Activated naive CD4-positive, alpha-beta T cell (primary cell): ENCODE results near the gene PTPRE.

ENCODE experiments used
- DNase-seq, 4 experiments: peaks; one replicate each; lab custom pipeline; 2025; lab: John Stamatoyannopoulos, UW

Gene PTPRE

GRCh38 chr10:127926455-127926854 is 19.6 kb downstream of the PTPRE start:
- DNase-seq = no peak

- DNase-seq = no peak
Observed at GRCh38 chr10:127928021-127928806, 21.3 kb downstream of the PTPRE start.

DNA sequence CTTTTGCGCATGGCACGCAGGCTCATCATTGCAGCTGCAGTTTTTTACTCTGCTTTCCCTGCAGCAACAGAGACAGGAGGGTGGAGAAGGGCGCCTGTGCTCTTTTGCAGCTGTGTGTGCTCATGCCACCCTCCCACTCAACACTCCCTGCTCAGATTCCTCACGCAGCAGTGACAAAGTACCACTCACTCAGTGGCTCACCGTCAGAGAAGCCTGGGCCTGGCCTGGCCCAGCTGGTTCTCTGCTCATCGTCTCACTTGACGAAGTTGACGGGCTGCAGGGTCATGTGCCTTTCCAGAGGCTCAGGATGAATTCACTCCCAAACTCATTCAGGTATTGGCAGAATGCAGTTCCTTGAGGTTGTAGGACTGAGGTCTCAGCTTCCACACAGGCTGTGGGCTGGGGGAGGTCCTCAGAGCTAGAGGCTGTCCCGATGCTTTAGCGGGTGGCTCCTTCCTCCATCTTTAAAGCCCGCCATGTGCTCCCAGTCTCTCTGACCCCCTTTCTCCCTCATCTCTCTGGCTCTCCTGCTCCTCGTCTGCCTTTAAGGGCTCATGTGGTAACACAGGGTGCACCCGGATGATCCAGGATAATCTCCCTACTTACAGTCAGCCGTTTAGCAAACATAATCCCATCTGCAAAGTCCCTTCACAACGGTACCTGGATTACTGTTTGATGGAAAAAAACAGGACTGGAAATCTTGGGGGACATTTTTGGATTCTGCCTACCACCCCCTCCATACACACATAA is 25.8 kb downstream of the PTPRE start:
- DNase-seq = no peak

GRCh38 chr10:127933271-127933670 is 26.4 kb downstream of the PTPRE start:
- DNase-seq = no peak

DNA sequence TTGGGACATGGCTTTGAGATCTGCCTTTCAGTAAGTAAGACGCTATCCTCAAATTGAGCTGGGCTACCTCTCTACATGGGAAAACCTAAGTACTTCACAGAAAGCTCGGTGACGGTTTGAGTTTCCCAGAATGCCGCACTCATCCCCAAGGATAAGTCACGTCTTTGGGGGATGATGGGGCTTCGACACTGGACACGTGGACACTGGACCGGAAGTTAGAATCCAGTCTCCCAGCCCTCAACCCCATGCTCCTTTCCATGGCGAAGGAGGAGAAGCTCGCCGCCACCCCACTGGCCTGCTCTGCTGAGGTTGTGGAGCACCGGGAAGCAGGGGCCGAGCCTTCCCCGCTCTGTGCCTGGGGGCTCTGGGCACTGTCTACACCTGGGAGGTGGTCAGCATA is 27.5 kb downstream of the PTPRE start:
- no peak for DNase-seq

DNA sequence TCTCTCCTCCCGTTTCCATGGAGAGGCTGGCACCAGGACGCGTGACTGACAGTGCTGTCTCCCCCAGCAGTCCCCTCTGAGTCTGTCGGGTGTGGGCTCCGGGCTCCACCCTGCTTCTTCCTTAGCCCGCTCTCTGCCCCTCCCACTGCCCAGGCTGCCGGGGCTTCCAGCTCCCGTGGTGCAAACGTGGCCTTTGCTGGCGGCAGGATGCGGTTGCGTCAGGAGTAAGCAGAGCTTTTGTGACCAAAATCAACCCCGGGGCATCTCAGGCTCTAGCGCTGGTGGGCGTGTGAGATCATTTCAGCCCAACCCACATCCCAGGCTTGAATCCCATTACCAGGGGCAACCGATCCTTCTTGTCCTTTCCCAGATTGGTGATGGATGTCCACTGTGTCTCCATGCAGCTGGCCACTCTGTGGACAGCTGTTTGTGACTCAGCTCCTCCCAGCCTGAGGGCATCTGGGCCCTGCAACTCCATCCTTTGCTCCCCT is 28.2 kb downstream of the PTPRE start:
- no peak for DNase-seq

DNA sequence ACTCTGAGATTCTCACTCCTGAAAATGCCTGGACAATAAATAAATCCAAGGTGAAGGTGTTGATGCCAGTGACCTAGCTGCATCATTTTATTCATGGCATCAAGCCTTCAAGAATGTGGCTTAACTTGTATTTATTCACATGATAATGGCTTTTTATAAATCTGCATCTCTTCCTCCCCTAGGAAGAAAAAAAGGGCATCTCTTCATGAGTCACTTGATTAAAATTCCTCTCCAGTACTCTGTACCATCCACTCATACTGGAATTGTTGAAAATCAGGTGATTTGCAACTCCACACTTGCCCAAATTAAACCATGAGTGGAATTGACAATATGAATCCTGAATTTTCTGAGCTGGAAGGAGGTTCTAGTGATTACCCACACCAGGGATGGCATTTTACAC is 30.2 kb downstream of the PTPRE start:
- no peak for DNase-seq

DNA sequence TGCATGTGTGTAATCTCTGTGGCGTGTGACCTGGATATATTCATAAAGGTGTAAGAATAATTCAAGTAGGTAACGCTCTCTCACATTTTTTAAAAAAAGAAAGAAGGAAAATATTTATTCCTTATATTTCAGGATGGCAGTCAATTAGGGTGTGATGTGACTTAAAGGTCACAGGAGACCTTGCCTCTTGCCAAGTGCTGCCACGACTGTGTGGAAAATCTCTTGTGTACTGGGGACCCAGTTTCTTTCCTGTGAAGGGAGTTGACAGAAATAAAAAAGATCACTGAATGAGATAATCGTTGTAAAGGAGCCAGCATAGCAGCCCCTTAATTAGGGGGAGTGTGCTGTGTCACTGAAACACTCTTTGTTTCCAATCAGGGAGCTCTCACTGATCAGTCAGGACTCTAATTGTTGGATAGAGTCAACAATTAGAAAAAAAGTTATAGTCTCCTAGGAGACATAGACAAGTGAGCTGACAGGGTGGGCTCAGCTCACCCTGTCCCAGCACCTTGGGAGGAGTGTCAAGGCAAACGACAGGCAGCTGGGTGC is 31.1 kb downstream of the PTPRE start:
- DNase-seq = no peak

GRCh38 chr10:127939786-127940330 is 33.0 kb downstream of the PTPRE start:
- DNase-seq = no peak

DNA sequence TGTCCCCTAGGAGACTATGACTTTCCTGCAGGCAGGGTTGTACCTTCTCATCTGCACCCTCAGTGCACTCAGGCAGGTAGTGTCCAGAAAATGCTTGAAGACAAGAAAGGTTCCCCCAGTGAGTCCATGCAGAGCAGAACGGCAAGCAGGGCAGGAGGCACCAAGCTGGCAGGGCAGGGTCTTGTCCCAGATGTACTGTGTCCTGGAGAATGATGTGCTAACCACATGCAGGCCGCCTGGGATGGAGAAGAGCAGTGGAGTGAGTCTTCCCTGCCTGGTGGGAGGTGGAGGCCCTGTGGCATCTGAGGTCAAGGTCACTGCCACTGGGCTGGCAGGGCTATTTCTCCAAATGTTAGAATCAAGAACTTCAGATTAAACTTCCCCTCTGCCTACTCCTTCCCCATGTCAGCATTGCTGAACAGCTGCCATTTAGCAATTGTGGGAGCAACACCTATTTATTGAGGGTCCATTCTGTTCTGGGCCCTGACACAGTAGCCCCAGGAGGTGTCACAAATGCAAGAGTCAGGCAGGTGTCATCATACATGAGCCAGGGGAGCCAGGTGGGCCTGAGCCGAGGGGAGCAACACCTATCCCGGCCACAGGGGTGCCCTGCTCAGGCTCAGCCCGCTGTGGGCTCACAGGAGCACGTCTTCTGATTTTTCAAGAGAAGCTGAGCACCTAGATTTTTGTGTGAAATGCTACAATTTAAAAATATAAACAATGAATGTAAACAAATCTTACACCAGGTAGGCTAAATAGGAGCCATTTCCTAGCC is 34.1 kb downstream of the PTPRE start:
- DNase-seq = no peak

DNA sequence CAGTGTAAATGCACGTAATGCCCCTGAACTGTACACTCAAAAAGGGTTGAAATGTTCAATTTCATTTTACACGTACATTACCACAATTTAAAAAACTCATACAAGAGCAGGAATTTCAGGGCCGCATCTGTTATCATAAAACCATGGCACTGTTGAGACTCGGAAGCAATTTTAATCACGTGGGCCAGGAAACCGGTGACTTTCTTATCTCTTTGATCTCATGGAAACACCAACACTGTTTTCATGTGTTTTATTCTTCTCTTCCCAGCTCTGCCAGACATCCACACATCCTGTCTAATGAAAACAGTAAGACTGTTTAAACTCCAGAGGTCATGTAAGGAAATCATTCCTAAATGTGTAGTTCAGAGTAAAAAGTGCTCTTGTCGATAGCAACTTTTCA is 35.9 kb downstream of the PTPRE start:
- DNase-seq = no peak

DNA sequence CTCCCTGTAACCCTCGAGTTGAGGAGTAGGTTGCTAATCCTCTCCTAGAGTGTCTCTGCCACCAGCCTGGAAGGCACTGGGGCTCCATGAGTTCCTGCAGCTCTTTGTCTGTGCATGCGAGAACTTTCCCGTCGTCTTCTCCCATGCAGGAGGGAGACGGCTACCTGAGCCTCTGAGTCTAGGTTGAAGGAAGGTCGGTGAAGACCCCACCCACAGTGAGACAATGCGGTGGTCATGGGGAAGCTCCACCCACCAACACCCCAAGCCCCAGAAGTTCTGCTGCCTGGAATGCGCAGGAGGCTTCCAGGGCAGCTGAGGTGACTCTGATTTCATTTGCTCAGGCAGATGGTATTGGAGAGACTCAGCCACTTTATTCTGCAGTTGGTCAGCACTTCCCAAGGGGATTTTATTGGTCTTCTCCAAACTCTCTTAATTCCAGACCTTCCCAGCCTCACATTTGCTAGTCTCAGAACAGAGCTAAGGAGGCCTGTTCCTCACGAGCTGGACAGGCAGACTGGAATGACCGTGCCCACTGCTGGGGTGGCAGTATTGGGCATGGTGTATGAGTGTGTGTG is 36.5 kb downstream of the PTPRE start:
- DNase-seq = no peak

DNA sequence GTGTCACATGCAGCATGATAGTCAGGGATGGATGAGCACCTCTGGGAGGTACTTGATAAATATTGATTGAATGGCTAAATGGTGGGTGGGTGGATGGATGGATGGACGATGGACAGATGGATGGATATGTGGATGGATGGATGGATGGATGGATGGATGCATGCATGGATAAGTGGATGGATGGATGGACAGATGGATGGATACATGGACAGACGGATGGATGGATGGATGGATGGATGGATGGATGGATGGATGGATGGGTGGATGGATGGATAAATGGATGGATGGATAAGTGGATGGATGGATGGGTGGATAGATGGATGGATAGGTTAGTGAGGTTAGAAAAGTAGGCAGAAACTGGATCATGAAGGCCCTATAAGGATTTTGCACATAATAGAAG is 37.4 kb downstream of the PTPRE start:
- DNase-seq = no peak

GRCh38 chr10:127945341-127945758 is 38.4 kb downstream of the PTPRE start:
- DNase-seq = no peak

- DNase-seq = no peak
Observed at GRCh38 chr10:127945948-127946711, 39.2 kb downstream of the PTPRE start.

DNA sequence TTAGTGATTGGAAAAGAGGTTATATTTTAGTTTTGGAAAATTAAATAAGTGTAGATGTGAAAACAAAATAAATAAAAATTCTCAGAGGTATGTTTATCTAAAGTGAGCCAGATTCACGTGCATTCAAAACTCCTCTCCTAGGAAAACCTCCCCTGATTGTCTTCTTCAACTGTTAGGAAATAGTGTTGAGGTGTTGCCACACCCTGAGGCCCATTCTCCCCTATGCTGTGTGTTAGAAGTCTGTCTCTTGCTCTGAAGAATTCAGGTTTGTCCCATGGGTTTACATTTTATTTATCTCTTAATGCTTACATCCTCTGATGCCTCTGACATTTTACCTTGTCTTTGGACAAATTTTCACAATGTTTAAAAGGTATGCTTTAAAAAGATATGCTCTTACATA is 40.3 kb downstream of the PTPRE start:
- DNase-seq = no peak

DNA sequence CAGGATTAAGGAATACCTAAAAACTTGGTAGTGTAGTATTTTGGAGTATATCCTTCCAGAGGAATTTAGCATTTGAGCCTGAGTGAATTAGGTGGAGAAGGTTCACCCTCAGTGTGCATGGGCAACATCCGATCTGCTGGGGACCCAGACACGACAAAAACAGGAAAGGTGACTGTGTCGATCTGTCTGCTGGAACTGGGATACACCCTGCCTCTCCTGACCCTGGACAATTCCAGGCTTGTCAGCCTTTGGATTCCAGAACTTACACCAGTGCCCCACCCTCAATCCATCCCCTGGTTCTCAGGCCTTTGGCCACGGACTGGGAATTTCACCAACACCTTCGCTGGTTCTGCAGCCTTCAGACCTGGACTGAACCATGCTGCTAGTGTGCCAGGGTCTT is 41.9 kb downstream of the PTPRE start:
- DNase-seq = no peak

DNA sequence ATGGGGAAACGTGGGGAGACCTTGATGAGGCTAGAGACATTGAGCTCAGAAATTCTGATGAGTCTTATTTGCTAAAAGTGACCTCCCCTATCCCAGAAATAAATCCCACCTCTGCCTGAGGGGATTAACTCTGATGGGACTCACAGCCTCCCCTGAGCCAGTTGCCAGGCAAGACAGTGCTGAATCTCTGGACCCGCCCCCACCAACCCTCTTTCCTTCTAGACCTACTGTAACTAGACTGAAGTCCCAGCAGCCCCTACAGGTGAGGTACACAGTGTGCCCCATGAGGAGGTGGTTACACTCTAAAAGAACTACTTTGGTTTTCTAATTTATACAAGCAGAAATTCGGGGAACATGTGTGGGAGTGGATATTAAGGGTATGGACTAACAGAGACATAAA is 42.9 kb downstream of the PTPRE start:
- no peak for DNase-seq

DNA sequence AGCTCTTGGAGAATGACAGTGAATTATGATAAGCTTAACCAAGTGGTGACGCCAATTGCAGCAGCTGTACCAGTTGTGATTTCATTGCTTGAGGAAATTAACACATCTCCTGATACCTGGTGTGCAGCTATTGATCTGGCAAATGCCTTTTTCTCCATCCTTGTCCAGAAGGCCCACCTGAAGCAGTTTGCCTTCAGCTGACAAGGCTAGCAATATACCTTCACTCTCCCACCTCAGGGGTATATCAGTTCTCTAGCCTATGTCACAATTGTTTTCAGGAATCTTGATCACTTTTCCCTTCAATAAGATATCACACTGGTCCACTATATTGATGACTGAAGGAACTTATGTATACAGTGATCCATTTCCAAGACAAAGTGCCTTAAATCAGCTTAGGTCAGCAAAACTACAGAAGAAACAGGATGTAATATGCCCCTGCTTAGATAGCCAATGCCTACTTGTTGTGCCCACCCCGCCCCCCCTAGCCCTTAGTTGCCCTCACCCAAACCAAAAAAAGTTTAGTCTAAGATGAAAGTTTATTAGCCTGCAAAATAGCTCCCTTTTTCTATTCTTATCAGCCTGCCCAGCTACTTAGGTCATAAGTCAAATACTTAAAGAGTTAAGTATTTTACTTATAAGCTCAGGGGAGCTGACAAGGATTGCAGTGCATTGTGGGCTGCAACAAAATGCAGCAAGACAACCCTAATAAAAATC is 45.1 kb downstream of the PTPRE start:
- DNase-seq = no peak

- DNase-seq = no peak
Observed at GRCh38 chr10:127952575-127952869, 45.6 kb downstream of the PTPRE start.
